ENCODE measurements around the gene TRIM66.

The TRIM66 gene

GRCh38 chr11:8638300-8638699 is 44.2 kb downstream of the TRIM66 start:
- H3K36me3 ChIP-seq (ENCODE audit: insufficient read depth, low read length): no peaks in the 10 kb centered on the region; the same call in 1 of the 2 replicates
- no peaks in the 10 kb centered on the region for H3K9me3 ChIP-seq (ENCODE audit: control insufficient read depth, insufficient read depth, low read length)
- H3K4me1 ChIP-seq (ENCODE audit: insufficient read depth, low read length): peaks cover 4% of the 10 kb centered on the region

GRCh38 chr11:8636127-8636526 is 46.3 kb downstream of the TRIM66 start:
- H3K4me1 ChIP-seq (ENCODE audit: insufficient read depth, low read length): peaks cover 4% of the 10 kb centered on the region
- no peaks in the 10 kb centered on the region for H3K9me3 ChIP-seq (ENCODE audit: control insufficient read depth, insufficient read depth, low read length)
- H3K36me3 ChIP-seq (ENCODE audit: insufficient read depth, low read length): no peaks in the 10 kb centered on the region; the same call in none of the 2 replicates
- H3K9ac ChIP-seq (ENCODE audit: low read depth, low read length): no peak overlapping the region

More at GRCh38 chr11:8638300-8638699, 44.2 kb downstream of the TRIM66 start:
- H3K9ac ChIP-seq (ENCODE audit: low read depth, low read length): no peak overlapping the region

GRCh38 chr11:8634498-8634897 is 48.0 kb downstream of the TRIM66 start:
- H3K36me3 ChIP-seq (ENCODE audit: insufficient read depth, low read length): no peaks in the 10 kb centered on the region; the same call in none of the 2 replicates
- no peaks in the 10 kb centered on the region for H3K9me3 ChIP-seq (ENCODE audit: control insufficient read depth, insufficient read depth, low read length)
- no peaks in the 10 kb centered on the region for H3K4me1 ChIP-seq (ENCODE audit: insufficient read depth, low read length)
- no peak overlapping the region for H3K9ac ChIP-seq (ENCODE audit: low read depth, low read length)

- Histone ChIP-seq H3K9me3 (ENCODE audit: control insufficient read depth, insufficient read depth, low read length) (no peaks in the 10 kb centered on the region), H3K4me1 (ENCODE audit: insufficient read depth, low read length) (no peaks in the 10 kb centered on the region), H3K36me3 (ENCODE audit: insufficient read depth, low read length) (no peaks in the 10 kb centered on the region; the same call in none of the 2 replicates), H3K9ac (ENCODE audit: low read depth, low read length) (no peak overlapping the region)
Measured at GRCh38 chr11:8631395-8632118, 50.9 kb downstream of the TRIM66 start.

GRCh38 chr11:8624698-8625097 is 57.8 kb downstream of the TRIM66 start:
- Histone ChIP-seq H3K9me3 (ENCODE audit: control insufficient read depth, insufficient read depth, low read length) (no peaks in the 10 kb centered on the region), H3K4me1 (ENCODE audit: insufficient read depth, low read length) (no peaks in the 10 kb centered on the region), H3K36me3 (ENCODE audit: insufficient read depth, low read length) (no peaks in the 10 kb centered on the region; the same call in 1 of the 2 replicates), H3K9ac (ENCODE audit: low read depth, low read length) (no peak overlapping the region)

- Histone ChIP-seq H3K9ac (ENCODE audit: low read depth, low read length) (no peak overlapping the region), H3K4me1 (ENCODE audit: insufficient read depth, low read length) (no peaks in the 10 kb centered on the region), H3K9me3 (ENCODE audit: control insufficient read depth, insufficient read depth, low read length) (no peaks in the 10 kb centered on the region), H3K36me3 (ENCODE audit: insufficient read depth, low read length) (no peaks in the 10 kb centered on the region)
Measured at GRCh38 chr11:8621147-8621546, 61.3 kb downstream of the TRIM66 start.

- no peaks in the 10 kb centered on the region for H3K4me1 ChIP-seq (ENCODE audit: insufficient read depth, low read length)
- no peaks in the 10 kb centered on the region for H3K36me3 ChIP-seq (ENCODE audit: insufficient read depth, low read length)
- no peak overlapping the region for H3K9ac ChIP-seq (ENCODE audit: low read depth, low read length)
- H3K9me3 ChIP-seq (ENCODE audit: control insufficient read depth, insufficient read depth, low read length): no peaks in the 10 kb centered on the region
Measured at GRCh38 chr11:8617063-8617462, 65.4 kb downstream of the TRIM66 start.

GRCh38 chr11:8615291-8616032 is 67.0 kb downstream of the TRIM66 start:
- Histone ChIP-seq H3K4me1 (ENCODE audit: insufficient read depth, low read length) (no peaks in the 10 kb centered on the region), H3K36me3 (ENCODE audit: insufficient read depth, low read length) (no peaks in the 10 kb centered on the region), H3K9me3 (ENCODE audit: control insufficient read depth, insufficient read depth, low read length) (no peaks in the 10 kb centered on the region), H3K9ac (ENCODE audit: low read depth, low read length) (no peak overlapping the region)

- Histone ChIP-seq H3K9ac (ENCODE audit: low read depth, low read length) (no peak overlapping the region), H3K36me3 (ENCODE audit: insufficient read depth, low read length) (no peaks in the 10 kb centered on the region), H3K4me1 (ENCODE audit: insufficient read depth, low read length) (no peaks in the 10 kb centered on the region), H3K9me3 (ENCODE audit: control insufficient read depth, insufficient read depth, low read length) (no peaks in the 10 kb centered on the region)
Measured at GRCh38 chr11:8614497-8614896, 68.0 kb downstream of the TRIM66 start.

GRCh38 chr11:8613036-8613435 is 69.4 kb downstream of the TRIM66 start:
- no peaks in the 10 kb centered on the region for H3K4me1 ChIP-seq (ENCODE audit: insufficient read depth, low read length)

GRCh38 chr11:8612522-8612921 is 69.9 kb downstream of the TRIM66 start:
- no peaks in the 10 kb centered on the region for H3K4me1 ChIP-seq (ENCODE audit: insufficient read depth, low read length)
- H3K9ac ChIP-seq (ENCODE audit: low read depth, low read length): no peak overlapping the region
- no peaks in the 10 kb centered on the region for H3K9me3 ChIP-seq (ENCODE audit: control insufficient read depth, insufficient read depth, low read length)
- no peaks in the 10 kb centered on the region for H3K36me3 ChIP-seq (ENCODE audit: insufficient read depth, low read length)

More at GRCh38 chr11:8613036-8613435, 69.4 kb downstream of the TRIM66 start:
- H3K36me3 ChIP-seq (ENCODE audit: insufficient read depth, low read length): no peaks in the 10 kb centered on the region
- no peaks in the 10 kb centered on the region for H3K9me3 ChIP-seq (ENCODE audit: control insufficient read depth, insufficient read depth, low read length)
- H3K9ac ChIP-seq (ENCODE audit: low read depth, low read length): no peak overlapping the region

- H3K4me1 ChIP-seq (ENCODE audit: insufficient read depth, low read length): no peaks in the 10 kb centered on the region
Measured at GRCh38 chr11:8610532-8611116, 71.8 kb downstream of the TRIM66 start.

GRCh38 chr11:8608652-8609051 is 73.8 kb downstream of the TRIM66 start:
- no peaks in the 10 kb centered on the region for H3K9me3 ChIP-seq (ENCODE audit: control insufficient read depth, insufficient read depth, low read length)
- H3K36me3 ChIP-seq (ENCODE audit: insufficient read depth, low read length): no peaks in the 10 kb centered on the region
- H3K4me1 ChIP-seq (ENCODE audit: insufficient read depth, low read length): no peaks in the 10 kb centered on the region
- no peak overlapping the region for H3K9ac ChIP-seq (ENCODE audit: low read depth, low read length)

More at GRCh38 chr11:8610532-8611116, 71.8 kb downstream of the TRIM66 start:
- no peaks in the 10 kb centered on the region for H3K36me3 ChIP-seq (ENCODE audit: insufficient read depth, low read length)
- H3K9ac ChIP-seq (ENCODE audit: low read depth, low read length): no peak overlapping the region
- H3K9me3 ChIP-seq (ENCODE audit: control insufficient read depth, insufficient read depth, low read length): no peaks in the 10 kb centered on the region

GRCh38 chr11:8605971-8606563 is 76.4 kb downstream of the TRIM66 start:
- Histone ChIP-seq H3K4me1 (ENCODE audit: insufficient read depth, low read length) (no peaks in the 10 kb centered on the region), H3K9ac (ENCODE audit: low read depth, low read length) (no peak overlapping the region), H3K9me3 (ENCODE audit: control insufficient read depth, insufficient read depth, low read length) (no peaks in the 10 kb centered on the region), H3K36me3 (ENCODE audit: insufficient read depth, low read length) (no peaks in the 10 kb centered on the region)
